GM23338 (cell line): Measurements from ENCODE around the gene AGBL4. TPM values are rescaled to one million over a fixed set of nuclear protein-coding genes. Genes with fewer than 3 reads are reported as not detected.

Experiments used
- ATAC-seq: fragments of 200-7000 bp; cut with Tn5 transposase; 3 replicates; pipeline ENCODE4 v1.9.1; 2020
- DNase-seq: peaks from one replicate; pipeline ENCODE4 v3.0.0-alpha.2; 2015; ENCODE audit warnings: low spot score
- H2AFZ ChIP-seq: fragments of 200-600 bp; sonication (generic); 2 replicates; pipeline ENCODE4 v1.8.0; 2016; ENCODE audit warnings: antibody characterized with exemption, mild to moderate bottlenecking, moderate library complexity
- H3F3A ChIP-seq: fragments of 200-600 bp; sonication (generic); replicated peaks from 2 replicates; pipeline ENCODE4 v1.8.0; 2017; ENCODE audit warnings: antibody characterized with exemption, mixed run types, low read depth
- H3K27ac ChIP-seq: fragments of 200-600 bp; sonication (generic); 2 replicates; pipeline ENCODE4 v1.6.1; 2016; ENCODE audit warnings: low read depth
- H3K27me3 ChIP-seq: fragments of 200-600 bp; sonication (generic); 2 replicates; pipeline ENCODE4 v1.8.0; 2016; ENCODE audit warnings: mild to moderate bottlenecking, mixed run types, moderate library complexity; ENCODE audit not compliant: insufficient read depth
- H3K36me3 ChIP-seq: fragments of 200-600 bp; sonication (generic); 2 replicates; pipeline ENCODE4 v1.8.0; 2016; ENCODE audit warnings: mild to moderate bottlenecking; ENCODE audit not compliant: insufficient read depth
- H3K4me1 ChIP-seq: fragments of 200-600 bp; sonication (generic); 2 replicates; pipeline ENCODE4 v1.8.0; 2016; ENCODE audit warnings: mild to moderate bottlenecking, moderate library complexity; ENCODE audit not compliant: insufficient read depth
- H3K4me2 ChIP-seq: fragments of 200-600 bp; sonication (generic); 2 replicates; pipeline ENCODE4 v1.7.1; 2017; ENCODE audit warnings: mixed run types
- H3K4me3 ChIP-seq: fragments of 200-600 bp; sonication (generic); 2 replicates; pipeline ENCODE4 v1.6.1; 2016; ENCODE audit warnings: mixed run types
- H3K79me2 ChIP-seq: fragments of 200-600 bp; sonication (generic); replicated peaks from 2 replicates; pipeline ENCODE4 v1.8.0; 2017; ENCODE audit warnings: mild to moderate bottlenecking; ENCODE audit not compliant: insufficient read depth
- H3K9me2 ChIP-seq: fragments of 200-600 bp; sonication (generic); 2 replicates; pipeline ENCODE4 v1.8.0; 2017; ENCODE audit not compliant: insufficient read depth
- H4K20me1 ChIP-seq: fragments of 200-600 bp; sonication (generic); replicated peaks from 2 replicates; pipeline ENCODE4 v1.8.0; 2017; ENCODE audit warnings: mild to moderate bottlenecking; ENCODE audit not compliant: insufficient read depth
- H3K27ac Mint-ChIP-seq: 2 replicates; pipeline ENCODE4 v1.8.0; 2020; ENCODE audit warnings: inconsistent platforms, mild to moderate bottlenecking, moderate library complexity, mixed read lengths
- H3K27me3 Mint-ChIP-seq: 3 replicates; pipeline ENCODE4 v1.8.0; 2022; ENCODE audit warnings: low read depth, mild to moderate bottlenecking, moderate library complexity, mixed read lengths, inconsistent platforms; ENCODE audit not compliant: insufficient read depth, poor library complexity
- H3K36me3 Mint-ChIP-seq: 3 replicates; pipeline ENCODE4 v1.8.0; 2021; ENCODE audit warnings: low read depth, mild to moderate bottlenecking, inconsistent platforms, moderate library complexity, mixed read lengths
- H3K4me1 Mint-ChIP-seq: 3 replicates; pipeline ENCODE4 v1.8.0; 2020; ENCODE audit warnings: mild to moderate bottlenecking, inconsistent platforms, mixed read lengths
- H3K4me3 Mint-ChIP-seq: 3 replicates; pipeline ENCODE4 v1.8.0; 2021; ENCODE audit warnings: moderate library complexity, mild to moderate bottlenecking, inconsistent platforms, mixed read lengths
- H3K9me3 Mint-ChIP-seq: 3 replicates; pipeline ENCODE4 v1.8.0; 2020; ENCODE audit warnings: moderate library complexity, mild to moderate bottlenecking, inconsistent platforms, mixed read lengths
- EZH2 ChIP-seq: fragments of 200-600 bp; sonication (generic); IDR thresholded peaks from one replicate; pipeline ENCODE4 v1.8.0; 2017; ENCODE audit warnings: antibody characterized with exemption, mild to moderate bottlenecking, low read depth; ENCODE audit not compliant: unreplicated experiment
- NANOG ChIP-seq: IDR thresholded peaks from 2 replicates; pipeline ENCODE4 v1.6.1; 2016; ENCODE audit warnings: antibody characterized with exemption, borderline replicate concordance
- POLR2AphosphoS5 ChIP-seq: IDR thresholded peaks from 2 replicates; pipeline ENCODE4 v1.6.1; 2016; ENCODE audit warnings: antibody characterized with exemption, low read depth
- ZNF114 ChIP-seq: fragments of 250-450 bp; sonication (Bioruptor Pico); IDR thresholded peaks from 2 replicates; pipeline ENCODE4 v1.5.0; 2020; ENCODE audit warnings: mild to moderate bottlenecking, moderate library complexity
- polyA plus RNA-seq: library from polyadenylated mRNA; unstranded; fragments of >200 nt; fragmentation: Nextera tagmentation; extraction: Ambion mirVana; gene quantifications from 2 replicates; pipeline ENCODE4 v1.2.1, GENCODE V29; 2016
- total RNA-seq: library from RNA; depleted of rRNA; stranded (reverse); fragments of >200 nt; shearing (Covaris generic); gene quantifications from 2 replicates; pipeline ENCODE4 v1.2.3, GENCODE V29; 2014
- TF ChIP-seq, protein P1 (sequence below), 2 experiments: fragments of 200-600 bp in 1 of 2; sonication (generic) in 1 of 2; conservative IDR thresholded peaks; 2 replicates each; pipeline versions ENCODE4 v1.5.1 to v1.6.1; 2016 to 2017; ENCODE audit warnings: antibody characterized with exemption in 2 of 2, low read depth in 2 of 2, mild to moderate bottlenecking in 2 of 2, moderate library complexity in 1 of 2
- TF ChIP-seq, protein P2 (sequence below): IDR thresholded peaks from one replicate; pipeline ENCODE4 v1.6.1; 2018; ENCODE audit warnings: antibody characterized with exemption; ENCODE audit not compliant: unreplicated experiment

The AGBL4 gene
- total and polyA plus RNA-seq, 2 experiments from 2014 or later, result 0.91 to 1.5 TPM

DNA sequence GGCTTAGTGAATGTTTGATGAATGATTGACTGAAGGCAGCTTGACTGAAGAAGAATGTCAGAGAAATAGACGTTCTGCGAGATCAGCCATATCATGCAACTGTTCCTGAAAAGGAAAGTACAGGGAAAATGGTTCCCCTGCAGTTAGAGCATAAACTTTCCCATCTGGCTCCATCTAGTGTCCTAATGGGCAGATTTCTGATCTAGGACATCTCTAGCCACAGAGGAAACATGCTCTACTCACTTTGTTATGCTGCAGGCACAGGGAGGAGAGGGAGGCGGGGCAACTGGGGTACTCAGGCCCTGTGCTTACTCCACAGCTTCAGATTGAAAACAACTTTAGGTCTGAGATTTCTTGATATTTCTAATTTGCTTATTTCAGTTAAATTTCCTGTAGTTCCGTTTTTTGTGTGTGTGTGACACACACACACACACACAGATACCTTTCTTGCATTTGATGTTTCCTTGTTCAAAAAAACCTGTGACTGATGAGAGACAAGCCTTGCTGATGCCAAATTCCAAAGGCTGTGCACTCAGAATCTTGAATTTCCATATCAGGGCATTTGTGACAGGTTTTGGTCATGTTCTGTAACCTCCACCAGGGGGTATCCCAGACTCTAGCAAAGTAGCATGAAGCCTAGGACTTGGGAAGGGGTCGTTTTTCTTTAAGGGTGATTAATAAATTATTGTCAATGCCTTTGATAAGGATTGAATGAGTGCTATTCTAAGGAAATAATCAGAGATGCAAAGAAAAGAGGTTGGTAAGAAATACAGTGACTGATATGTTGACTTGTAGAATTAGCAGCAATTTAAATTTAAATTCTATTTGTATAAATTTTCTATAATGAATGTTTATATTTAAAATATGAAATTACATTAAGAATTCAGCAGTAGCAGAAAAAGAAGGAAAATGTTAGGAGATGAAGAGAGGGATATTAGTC, 1107.4 kb downstream of the AGBL4 start:
- Histone ChIP-seq H3K36me3 (no peaks in the 10 kb centered on the region), H2AFZ (peak overlapping the region; percentile 64), H3K9me2 (no peaks in the 10 kb centered on the region), H4K20me1 (no peaks in the 10 kb centered on the region), H3K27me3 (no peaks in the 10 kb centered on the region), H3F3A (no peaks in the 10 kb centered on the region), H3K79me2 (no peaks in the 10 kb centered on the region), H3K4me2 (no peak overlapping the region), H3K4me1 (no peaks in the 10 kb centered on the region), H3K4me3 (no peak overlapping the region), H3K27ac (no peak overlapping the region)
- Mint-ChIP-seq H3K4me1 (peaks cover 9% of the 10 kb centered on the region; the same call in 2 of the 3 replicates), H3K27ac (peak overlapping the region; percentile 16; the same call in 1 of the 2 replicates), H3K9me3 (no peaks in the 10 kb centered on the region), H3K36me3 (no peaks in the 10 kb centered on the region), H3K4me3 (no peak overlapping the region), H3K27me3 (no peaks in the 10 kb centered on the region)
- ATAC-seq, result peak; percentile 99
- peak; percentile 84 for DNase-seq
- TF ChIP-seq ZNF114 (CRISPR knock-in tag) (no peak), EZH2 (no peak), POLR2AphosphoS5 (no peak)
- TF ChIP-seq, protein P1, sequence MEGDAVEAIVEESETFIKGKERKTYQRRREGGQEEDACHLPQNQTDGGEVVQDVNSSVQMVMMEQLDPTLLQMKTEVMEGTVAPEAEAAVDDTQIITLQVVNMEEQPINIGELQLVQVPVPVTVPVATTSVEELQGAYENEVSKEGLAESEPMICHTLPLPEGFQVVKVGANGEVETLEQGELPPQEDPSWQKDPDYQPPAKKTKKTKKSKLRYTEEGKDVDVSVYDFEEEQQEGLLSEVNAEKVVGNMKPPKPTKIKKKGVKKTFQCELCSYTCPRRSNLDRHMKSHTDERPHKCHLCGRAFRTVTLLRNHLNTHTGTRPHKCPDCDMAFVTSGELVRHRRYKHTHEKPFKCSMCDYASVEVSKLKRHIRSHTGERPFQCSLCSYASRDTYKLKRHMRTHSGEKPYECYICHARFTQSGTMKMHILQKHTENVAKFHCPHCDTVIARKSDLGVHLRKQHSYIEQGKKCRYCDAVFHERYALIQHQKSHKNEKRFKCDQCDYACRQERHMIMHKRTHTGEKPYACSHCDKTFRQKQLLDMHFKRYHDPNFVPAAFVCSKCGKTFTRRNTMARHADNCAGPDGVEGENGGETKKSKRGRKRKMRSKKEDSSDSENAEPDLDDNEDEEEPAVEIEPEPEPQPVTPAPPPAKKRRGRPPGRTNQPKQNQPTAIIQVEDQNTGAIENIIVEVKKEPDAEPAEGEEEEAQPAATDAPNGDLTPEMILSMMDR (conservative IDR thresholded peaks at IDR 0.05; ENCODE audit: low read depth in 2 of 2), result peak; percentile 61 to 68

DNA sequence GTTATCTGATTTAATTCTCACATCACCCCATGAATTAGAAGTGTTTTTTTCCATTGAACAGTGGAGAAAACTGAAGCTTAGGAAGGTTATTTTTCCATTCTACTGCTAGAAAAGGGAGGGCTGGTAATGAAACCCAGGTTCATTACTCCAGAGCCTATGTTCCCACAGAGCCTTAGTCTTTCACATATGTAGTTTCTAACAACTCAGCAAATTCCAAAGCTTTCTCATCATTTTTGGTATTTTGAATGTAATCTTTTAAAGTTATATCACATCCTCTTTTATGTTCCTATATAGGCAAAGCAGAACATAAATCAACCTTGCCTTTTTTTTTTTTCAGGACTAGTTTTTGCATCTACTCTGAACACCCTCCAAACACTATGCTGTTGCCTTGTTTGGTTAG, 1115.1 kb downstream of the AGBL4 start:
- TF ChIP-seq ZNF114 (CRISPR knock-in tag) (no peak), NANOG (no peak), EZH2 (no peak)
- TF ChIP-seq, protein P2, sequence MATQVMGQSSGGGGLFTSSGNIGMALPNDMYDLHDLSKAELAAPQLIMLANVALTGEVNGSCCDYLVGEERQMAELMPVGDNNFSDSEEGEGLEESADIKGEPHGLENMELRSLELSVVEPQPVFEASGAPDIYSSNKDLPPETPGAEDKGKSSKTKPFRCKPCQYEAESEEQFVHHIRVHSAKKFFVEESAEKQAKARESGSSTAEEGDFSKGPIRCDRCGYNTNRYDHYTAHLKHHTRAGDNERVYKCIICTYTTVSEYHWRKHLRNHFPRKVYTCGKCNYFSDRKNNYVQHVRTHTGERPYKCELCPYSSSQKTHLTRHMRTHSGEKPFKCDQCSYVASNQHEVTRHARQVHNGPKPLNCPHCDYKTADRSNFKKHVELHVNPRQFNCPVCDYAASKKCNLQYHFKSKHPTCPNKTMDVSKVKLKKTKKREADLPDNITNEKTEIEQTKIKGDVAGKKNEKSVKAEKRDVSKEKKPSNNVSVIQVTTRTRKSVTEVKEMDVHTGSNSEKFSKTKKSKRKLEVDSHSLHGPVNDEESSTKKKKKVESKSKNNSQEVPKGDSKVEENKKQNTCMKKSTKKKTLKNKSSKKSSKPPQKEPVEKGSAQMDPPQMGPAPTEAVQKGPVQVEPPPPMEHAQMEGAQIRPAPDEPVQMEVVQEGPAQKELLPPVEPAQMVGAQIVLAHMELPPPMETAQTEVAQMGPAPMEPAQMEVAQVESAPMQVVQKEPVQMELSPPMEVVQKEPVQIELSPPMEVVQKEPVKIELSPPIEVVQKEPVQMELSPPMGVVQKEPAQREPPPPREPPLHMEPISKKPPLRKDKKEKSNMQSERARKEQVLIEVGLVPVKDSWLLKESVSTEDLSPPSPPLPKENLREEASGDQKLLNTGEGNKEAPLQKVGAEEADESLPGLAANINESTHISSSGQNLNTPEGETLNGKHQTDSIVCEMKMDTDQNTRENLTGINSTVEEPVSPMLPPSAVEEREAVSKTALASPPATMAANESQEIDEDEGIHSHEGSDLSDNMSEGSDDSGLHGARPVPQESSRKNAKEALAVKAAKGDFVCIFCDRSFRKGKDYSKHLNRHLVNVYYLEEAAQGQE, result no peak
- no peak overlapping the region for H3K27ac ChIP-seq
- no peaks in the 10 kb centered on the region for H3K4me1 Mint-ChIP-seq
- DNase-seq, result no peak
- no peak overlapping the region for H3K27ac Mint-ChIP-seq
- no peaks in the 10 kb centered on the region for H3K36me3 Mint-ChIP-seq
- H3K4me3 ChIP-seq, result no peak overlapping the region
- H3K36me3 ChIP-seq, result no peaks in the 10 kb centered on the region; the same call in 1 of the 2 replicates
- H3K9me2 ChIP-seq, result no peaks in the 10 kb centered on the region
- H3K27me3 ChIP-seq, result no peaks in the 10 kb centered on the region
- ATAC-seq, result no peak
- no peak overlapping the region for H3K4me3 Mint-ChIP-seq
- no peaks in the 10 kb centered on the region for H3F3A ChIP-seq
- H2AFZ ChIP-seq, result no peak overlapping the region
- H4K20me1 ChIP-seq, result no peaks in the 10 kb centered on the region
- H3K79me2 ChIP-seq, result no peaks in the 10 kb centered on the region
- no peaks in the 10 kb centered on the region for H3K9me3 Mint-ChIP-seq
- H3K4me1 ChIP-seq, result no peaks in the 10 kb centered on the region
- no peak overlapping the region for H3K4me2 ChIP-seq
- H3K27me3 Mint-ChIP-seq, result no peaks in the 10 kb centered on the region
